Lower lobe of right lung (tissue), 2 donors: Measurements from ENCODE around the gene MYOZ3. TPM values are rescaled to one million over a fixed set of nuclear protein-coding genes. Genes with fewer than 3 reads are reported as not detected.
A peak's percentile ranks its signal among the peaks of the same experiment; 100 is the strongest.

Experiments
- ATAC-seq, 2 donors: fragments of 200-7000 bp; cut with Tn5 transposase; one replicate each; pipeline ENCODE4 v1.9.1; 2020 to 2022; ENCODE audit warnings: mild to moderate bottlenecking in 2 of 2, moderate library complexity in 2 of 2
- DNase-seq: peaks from one replicate; pipeline ENCODE4 v3.0.0-alpha.2; 2020
- H3K27ac ChIP-seq: fragments of 200-600 bp; one replicate; pipeline ENCODE4 v1.8.0; 2022
- H3K27me3 ChIP-seq: fragments of 200-600 bp; one replicate; pipeline ENCODE4 v1.8.0; 2022; ENCODE audit warnings: low read depth
- H3K36me3 ChIP-seq: fragments of 200-600 bp; one replicate; pipeline ENCODE4 v1.8.0; 2022; ENCODE audit warnings: mild to moderate bottlenecking
- H3K4me1 ChIP-seq: fragments of 200-600 bp; one replicate; pipeline ENCODE4 v1.8.0; 2022
- H3K4me3 ChIP-seq: fragments of 200-600 bp; one replicate; pipeline ENCODE4 v1.8.0; 2022; ENCODE audit warnings: mild to moderate bottlenecking
- H3K9me3 ChIP-seq: fragments of 200-600 bp; one replicate; pipeline ENCODE4 v1.8.0; 2022
- intact Hi-C: fragments of 100-400 bp; cut with DNase I; formaldehyde crosslinking; loops from one replicate; pipeline ENCODE4 v1.11.0; 2022
- total RNA-seq: library from RNA; stranded (reverse); fragmentation: NEBNext Ultra II Directional; extraction: Animal tissue kit (Norgen Biotek cat#: 25700); gene quantifications from one replicate; pipeline ENCODE4 v1.2.1, GENCODE V29; 2021
- TF ChIP-seq, protein P1 (sequence below): fragments of 200-600 bp; IDR thresholded peaks from one replicate; pipeline ENCODE4 v1.8.0; 2022; ENCODE audit warnings: antibody characterized with exemption, mild to moderate bottlenecking
- donor health status: DM: no; HTN: yes; CAD: no; lungs with severe emphysema.

The MYOZ3 gene
- total RNA-seq, 1 donor from 2014 or later: 0.92 TPM

DNA sequence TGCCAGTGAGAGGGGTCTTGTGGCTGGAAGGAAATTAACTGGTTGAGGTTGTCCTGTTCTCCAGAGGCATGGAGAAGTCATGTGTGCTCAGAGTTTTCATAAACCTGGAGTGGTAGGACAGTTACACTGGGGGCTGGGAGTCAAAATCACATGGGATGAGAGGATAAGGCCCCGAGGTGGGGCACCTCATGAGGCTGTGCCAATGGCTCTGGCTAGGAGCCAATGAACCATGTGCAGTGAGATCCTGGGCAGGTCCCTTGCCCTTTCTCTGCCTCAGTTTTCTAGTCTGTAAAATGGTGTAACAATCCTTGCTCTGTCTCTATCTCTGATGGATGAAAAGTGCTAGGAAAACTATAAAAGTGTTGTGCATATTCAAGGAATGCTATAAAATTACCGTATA, 27.6 kb upstream of the MYOZ3 start:
- Histone ChIP-seq H3K4me3 (no peak overlapping the region), H3K27me3 (no peaks in the 10 kb centered on the region), H3K4me1 (peaks cover 69% of the 10 kb centered on the region), H3K9me3 (no peaks in the 10 kb centered on the region), H3K36me3 (peaks cover 3% of the 10 kb centered on the region), H3K27ac (no peak overlapping the region)
- DNase-seq: no peak
- intact Hi-C loops: no loop called here
- ATAC-seq: no peak
- TF ChIP-seq, protein P1, sequence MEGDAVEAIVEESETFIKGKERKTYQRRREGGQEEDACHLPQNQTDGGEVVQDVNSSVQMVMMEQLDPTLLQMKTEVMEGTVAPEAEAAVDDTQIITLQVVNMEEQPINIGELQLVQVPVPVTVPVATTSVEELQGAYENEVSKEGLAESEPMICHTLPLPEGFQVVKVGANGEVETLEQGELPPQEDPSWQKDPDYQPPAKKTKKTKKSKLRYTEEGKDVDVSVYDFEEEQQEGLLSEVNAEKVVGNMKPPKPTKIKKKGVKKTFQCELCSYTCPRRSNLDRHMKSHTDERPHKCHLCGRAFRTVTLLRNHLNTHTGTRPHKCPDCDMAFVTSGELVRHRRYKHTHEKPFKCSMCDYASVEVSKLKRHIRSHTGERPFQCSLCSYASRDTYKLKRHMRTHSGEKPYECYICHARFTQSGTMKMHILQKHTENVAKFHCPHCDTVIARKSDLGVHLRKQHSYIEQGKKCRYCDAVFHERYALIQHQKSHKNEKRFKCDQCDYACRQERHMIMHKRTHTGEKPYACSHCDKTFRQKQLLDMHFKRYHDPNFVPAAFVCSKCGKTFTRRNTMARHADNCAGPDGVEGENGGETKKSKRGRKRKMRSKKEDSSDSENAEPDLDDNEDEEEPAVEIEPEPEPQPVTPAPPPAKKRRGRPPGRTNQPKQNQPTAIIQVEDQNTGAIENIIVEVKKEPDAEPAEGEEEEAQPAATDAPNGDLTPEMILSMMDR: no peak

DNA sequence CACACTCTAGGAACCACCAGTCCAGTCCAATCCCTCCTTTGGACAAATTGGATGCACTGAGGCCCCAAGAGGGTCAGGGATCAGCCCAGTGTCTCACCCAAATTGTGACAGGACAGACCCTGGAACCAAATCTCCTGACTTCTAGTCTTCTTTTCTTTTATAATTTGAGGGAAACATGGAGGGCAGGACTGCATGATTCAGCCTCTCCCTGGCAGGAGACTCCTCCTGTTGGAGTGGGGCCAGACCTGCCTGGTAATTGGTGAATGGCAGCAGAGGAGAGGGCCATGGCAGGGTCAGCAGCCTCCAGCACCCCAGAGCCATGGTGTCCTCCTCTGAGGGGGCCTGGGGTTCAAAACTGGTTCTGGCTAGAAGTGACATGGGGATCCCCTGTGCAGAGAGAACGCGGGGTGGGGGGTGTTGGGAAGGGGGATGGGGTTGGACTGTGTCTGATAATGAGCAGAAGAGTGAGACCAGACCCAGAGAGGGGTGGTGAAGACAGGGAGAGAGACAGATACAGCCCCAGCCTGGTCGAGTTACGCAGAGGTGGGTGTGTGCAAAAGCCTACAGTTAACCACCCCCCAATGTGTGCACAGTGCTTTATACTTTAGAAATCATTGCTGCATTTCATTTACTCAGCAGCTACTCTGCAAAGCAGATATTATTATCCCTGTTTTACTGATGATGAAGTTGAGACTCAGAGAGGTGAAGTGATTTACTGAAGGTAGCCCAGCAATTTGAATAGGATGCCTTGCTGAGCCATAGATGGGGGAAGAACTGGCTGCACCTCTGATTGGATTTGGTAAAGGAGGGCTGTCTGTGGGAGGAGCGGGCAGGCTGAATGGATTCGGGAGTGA, 24.4 kb upstream of the MYOZ3 start:
- no peak overlapping the region for H3K4me3 ChIP-seq
- intact Hi-C loops: no loop called here
- H3K36me3 ChIP-seq: peaks cover 3% of the 10 kb centered on the region
- H3K4me1 ChIP-seq: peaks cover 76% of the 10 kb centered on the region
- ATAC-seq (peak; percentile 21 to 40), DNase-seq (no peak)
- TF ChIP-seq, protein P1: no peak
- H3K9me3 ChIP-seq: no peaks in the 10 kb centered on the region
- H3K27ac ChIP-seq: peak overlapping the region; percentile 79
- H3K27me3 ChIP-seq: no peaks in the 10 kb centered on the region

DNA sequence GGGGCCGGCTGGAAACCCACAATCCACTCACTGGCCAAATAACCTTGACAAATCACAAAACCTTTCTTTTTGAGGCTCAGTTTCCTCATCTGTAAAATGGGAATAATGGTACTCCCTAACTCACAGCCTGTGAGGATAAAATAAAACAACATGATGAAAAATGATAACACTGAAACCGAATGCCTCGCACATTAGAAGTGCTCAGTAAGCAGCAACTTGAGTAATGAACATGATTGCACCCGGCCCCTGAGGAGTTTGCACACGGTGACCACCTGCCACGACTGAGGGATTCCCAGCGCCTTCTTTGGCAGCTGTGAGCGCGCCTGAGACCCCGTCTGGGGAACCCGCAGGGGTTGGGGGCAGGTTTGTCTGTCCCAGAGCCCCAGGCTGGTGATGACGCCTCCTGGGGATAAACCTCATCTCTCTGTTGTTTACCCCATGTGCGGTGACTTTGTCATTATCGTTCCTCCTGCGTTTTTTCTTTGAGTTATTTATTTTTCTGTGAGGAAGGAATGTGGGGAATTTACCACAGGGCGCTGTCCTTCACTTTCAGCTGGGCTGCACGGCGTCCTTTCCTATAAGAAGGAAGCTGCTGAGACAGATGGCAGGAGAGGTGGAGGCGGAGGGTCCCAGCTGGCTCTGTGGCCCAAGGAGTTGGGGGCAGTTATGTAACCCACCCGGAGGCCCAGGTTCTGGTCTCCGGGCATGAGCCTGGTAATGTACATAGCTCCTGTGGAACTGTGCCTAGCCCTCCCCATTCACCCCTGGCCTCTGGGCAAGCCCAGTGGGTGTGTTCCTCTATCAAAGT, 23.6 kb upstream of the MYOZ3 start:
- H3K27ac ChIP-seq: peak overlapping the region; percentile 79
- ATAC-seq: peak; percentile 31 to 48
- peak overlapping the region; percentile 20 for H3K4me3 ChIP-seq
- intact Hi-C loops: no loop called here
- H3K4me1 ChIP-seq: peaks cover 79% of the 10 kb centered on the region
- H3K27me3 ChIP-seq: no peaks in the 10 kb centered on the region
- TF ChIP-seq, protein P1: no peak
- no peak for DNase-seq
- H3K36me3 ChIP-seq: no peaks in the 10 kb centered on the region
- H3K9me3 ChIP-seq: no peaks in the 10 kb centered on the region

DNA sequence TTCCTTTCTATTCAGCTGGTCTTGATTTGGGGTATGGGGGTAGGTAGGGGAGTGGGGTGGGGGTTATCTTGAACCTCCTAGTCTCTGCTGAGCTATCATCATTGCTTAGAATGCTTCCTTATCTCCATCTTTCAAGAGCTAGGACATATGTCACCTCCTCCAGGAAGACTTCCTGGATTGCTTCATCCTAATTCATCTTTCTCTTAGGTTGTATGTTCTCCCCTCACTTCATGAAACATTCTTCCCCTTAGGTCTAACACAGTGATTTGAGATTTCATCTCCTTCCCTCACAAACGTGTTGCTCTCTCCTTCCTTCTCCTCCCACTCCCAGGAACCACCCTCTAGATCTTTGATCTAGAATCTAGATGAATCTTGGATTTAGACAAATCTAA, 23.0 kb upstream of the MYOZ3 start:
- intact Hi-C loops: no loop called here

More for the DNA sequence above, 23.0 kb upstream of the MYOZ3 start:
- TF ChIP-seq, protein P1: no peak
- Histone ChIP-seq H3K9me3 (no peaks in the 10 kb centered on the region), H3K27me3 (no peaks in the 10 kb centered on the region), H3K4me1 (peaks cover 81% of the 10 kb centered on the region), H3K27ac (peak overlapping the region; percentile 79), H3K36me3 (no peaks in the 10 kb centered on the region), H3K4me3 (peak overlapping the region; percentile 20)
- ATAC-seq: no peak
- DNase-seq: no peak
